ENCODE data around the gene SLC2A3.
"Not testable (repeated sequence)": the region's sequence is repeated elsewhere in the genome, so short reads cannot be mapped to it uniquely, and the experiment has no call there.

Gene SLC2A3

DNA sequence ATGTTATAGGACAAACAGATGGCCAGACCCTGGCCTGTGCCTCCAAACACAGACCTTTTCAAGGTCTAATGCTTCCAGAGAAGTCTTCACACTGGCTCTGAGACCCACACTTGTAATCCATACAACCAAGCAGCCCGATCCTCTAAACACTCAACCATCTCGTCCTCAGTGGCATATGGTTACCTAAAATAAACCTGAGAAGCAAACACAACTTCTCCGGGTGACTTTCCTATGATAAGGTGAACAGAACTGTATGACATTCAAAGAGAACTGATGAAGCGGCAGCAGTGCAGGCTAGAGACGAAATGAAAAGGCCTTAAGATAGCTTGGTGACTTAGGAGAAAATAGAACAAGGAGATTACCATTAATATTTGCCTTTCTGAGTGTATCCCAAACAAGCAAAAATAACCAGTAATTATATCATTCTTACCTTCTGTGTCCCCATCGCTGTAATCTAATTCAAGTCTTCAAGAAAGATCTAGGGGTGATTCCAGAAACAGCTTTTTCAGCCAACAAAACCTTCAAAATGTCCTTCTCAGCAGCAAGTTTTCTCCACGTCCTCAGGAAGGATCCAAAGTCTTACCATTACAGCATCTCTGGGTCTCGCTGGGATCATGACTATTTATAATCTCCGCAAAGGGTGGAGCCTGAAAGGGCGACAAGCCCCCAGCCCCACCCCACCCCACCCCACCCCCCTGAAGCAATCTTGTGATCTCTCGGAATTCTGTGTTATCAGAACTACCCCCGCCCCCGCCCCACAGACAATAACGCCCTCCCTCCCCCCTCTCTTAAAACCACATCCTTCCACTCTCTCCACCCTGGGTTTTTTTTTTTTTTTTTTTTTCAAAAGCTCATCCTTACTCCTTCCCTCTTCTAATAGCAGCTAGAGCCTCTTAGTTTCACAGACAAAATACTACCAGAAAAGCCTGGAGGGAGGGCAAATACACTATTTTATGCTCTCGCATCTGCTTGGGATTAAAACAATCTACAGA, at the start of gene SLC2A3:
Gene SLC2A3 (minus strand): TSS at position 598 of the 992 bp plus-strand sequence. CDS start 153 bp downstream, at position 445.
- peak within 1 kb of the TSS; percentile 67 for H3K4me3 ChIP-seq (replicated peaks; ENCODE audit: low read depth, low read length)
- peak; percentile 87 for DNase-seq (ENCODE audit: extremely low read depth, low read depth)
- TF ChIP-seq, protein P1, sequence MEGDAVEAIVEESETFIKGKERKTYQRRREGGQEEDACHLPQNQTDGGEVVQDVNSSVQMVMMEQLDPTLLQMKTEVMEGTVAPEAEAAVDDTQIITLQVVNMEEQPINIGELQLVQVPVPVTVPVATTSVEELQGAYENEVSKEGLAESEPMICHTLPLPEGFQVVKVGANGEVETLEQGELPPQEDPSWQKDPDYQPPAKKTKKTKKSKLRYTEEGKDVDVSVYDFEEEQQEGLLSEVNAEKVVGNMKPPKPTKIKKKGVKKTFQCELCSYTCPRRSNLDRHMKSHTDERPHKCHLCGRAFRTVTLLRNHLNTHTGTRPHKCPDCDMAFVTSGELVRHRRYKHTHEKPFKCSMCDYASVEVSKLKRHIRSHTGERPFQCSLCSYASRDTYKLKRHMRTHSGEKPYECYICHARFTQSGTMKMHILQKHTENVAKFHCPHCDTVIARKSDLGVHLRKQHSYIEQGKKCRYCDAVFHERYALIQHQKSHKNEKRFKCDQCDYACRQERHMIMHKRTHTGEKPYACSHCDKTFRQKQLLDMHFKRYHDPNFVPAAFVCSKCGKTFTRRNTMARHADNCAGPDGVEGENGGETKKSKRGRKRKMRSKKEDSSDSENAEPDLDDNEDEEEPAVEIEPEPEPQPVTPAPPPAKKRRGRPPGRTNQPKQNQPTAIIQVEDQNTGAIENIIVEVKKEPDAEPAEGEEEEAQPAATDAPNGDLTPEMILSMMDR (IDR thresholded peaks at IDR 0.05; ENCODE audit: low read depth, low read length, missing control alignments), result no peak

DNA sequence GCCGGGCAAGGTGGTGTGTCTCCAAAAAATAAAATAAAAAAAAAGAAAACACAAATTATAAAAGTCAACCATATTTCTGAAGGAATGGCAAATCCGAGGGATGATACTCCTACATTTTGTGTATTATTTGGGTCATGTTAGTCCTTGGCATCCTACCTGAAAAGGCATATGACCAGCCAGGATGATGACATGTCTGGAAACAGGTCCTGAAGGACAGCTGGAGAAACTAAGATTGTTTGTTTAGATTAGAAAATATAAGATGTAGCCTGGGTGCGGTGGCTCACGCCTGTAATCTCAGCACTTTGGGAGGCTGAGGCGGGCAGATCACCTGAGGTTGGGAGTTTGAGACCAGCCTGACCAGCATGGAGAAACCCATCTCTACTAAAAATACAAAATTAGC, 48.9 kb upstream of the SLC2A3 start:
- no peak for DNase-seq (ENCODE audit: extremely low read depth, low read depth)
- no peak overlapping the region for H3K4me3 ChIP-seq (replicated peaks; ENCODE audit: low read depth, low read length)
- TF ChIP-seq, protein P1 (IDR thresholded peaks at IDR 0.05; ENCODE audit: low read depth, low read length, missing control alignments), result no peak

DNA sequence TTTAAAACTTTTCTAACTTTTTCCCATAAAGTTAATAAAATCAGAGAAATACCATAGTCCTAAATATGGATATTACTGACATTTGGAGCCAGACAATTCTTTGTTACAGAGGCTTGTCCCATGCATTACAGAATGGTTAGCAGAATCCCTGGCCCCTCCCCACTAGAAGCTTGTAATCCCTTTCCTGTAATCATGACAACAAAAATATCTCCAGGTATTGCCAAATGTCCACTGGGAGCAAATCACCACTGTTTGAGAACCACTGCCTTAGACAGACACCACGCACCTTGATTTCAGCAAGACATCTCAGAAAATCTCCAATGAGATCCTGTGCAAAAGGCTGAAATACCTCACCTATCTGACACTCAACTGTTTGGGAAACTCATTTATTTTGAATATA, 47.5 kb upstream of the SLC2A3 start:
- H3K4me3 ChIP-seq (replicated peaks; ENCODE audit: low read depth, low read length); DNase-seq (ENCODE audit: extremely low read depth, low read depth): not testable (repeated sequence)

DNA sequence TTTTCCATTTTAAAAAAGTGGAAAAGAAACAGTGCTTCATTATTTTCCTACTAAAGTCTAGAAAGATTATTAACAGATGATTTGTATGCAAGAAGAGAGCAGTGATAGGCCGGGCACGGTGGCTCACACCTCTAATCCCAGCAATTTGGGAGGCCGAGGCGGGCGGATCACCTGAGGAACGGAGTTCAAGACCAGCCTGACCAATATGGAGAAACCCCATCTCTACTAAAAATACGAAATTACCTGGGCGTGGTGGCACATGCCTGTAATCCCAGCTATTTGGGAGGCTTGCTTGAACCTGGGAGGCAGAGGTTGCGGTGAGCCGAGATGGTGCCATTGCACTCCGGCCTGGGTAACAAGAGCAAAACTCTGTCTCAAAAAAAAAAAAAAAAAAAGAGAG, 47.0 kb upstream of the SLC2A3 start:
- not testable (repeated sequence) for DNase-seq (ENCODE audit: extremely low read depth, low read depth); H3K4me3 ChIP-seq (replicated peaks; ENCODE audit: low read depth, low read length)

DNA sequence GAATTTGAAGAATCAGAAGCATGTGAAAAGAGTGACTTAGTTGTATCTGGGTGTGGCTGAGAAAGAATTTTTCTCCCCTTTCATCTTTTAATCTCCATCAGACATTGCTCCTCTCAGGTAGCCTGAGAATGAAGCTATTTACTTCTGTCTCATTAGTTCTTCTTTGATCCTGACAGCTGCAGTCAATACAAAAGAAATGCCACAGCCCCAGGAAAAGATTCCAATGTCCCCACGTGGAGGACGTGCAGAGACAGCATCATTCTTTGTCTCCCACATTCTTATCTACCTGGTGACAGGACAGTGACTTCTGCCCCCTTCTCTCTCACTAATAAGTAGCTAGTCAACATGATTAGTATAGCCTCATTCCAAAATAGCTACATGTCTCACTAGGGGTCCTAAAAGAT, 46.3 kb upstream of the SLC2A3 start:
- not testable (repeated sequence) for H3K4me3 ChIP-seq (replicated peaks; ENCODE audit: low read depth, low read length); DNase-seq (ENCODE audit: extremely low read depth, low read depth)

DNA sequence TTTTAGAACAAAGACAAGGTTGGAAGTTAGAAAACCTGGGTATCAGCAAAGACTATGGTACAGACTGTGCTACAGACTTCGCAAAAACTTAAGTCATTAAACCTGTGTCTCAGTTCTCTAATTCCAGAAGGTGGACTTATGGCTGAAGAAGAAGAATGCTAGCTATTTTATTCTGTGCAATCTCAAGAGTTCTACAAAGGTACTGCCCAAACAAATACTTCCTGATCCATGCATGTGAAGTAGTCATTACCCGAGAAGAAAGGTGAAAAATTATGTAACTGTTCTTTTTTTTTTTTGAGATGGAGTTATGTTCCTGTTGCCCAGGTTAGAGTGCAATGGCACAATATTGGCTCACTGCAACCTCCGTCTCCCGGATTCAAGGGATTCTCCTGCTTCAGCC, 45.5 kb upstream of the SLC2A3 start:
- no peak overlapping the region for H3K4me3 ChIP-seq (replicated peaks; ENCODE audit: low read depth, low read length)
- no peak for DNase-seq (ENCODE audit: extremely low read depth, low read depth)
- TF ChIP-seq, protein P1 (IDR thresholded peaks at IDR 0.05; ENCODE audit: low read depth, low read length, missing control alignments), result no peak

DNA sequence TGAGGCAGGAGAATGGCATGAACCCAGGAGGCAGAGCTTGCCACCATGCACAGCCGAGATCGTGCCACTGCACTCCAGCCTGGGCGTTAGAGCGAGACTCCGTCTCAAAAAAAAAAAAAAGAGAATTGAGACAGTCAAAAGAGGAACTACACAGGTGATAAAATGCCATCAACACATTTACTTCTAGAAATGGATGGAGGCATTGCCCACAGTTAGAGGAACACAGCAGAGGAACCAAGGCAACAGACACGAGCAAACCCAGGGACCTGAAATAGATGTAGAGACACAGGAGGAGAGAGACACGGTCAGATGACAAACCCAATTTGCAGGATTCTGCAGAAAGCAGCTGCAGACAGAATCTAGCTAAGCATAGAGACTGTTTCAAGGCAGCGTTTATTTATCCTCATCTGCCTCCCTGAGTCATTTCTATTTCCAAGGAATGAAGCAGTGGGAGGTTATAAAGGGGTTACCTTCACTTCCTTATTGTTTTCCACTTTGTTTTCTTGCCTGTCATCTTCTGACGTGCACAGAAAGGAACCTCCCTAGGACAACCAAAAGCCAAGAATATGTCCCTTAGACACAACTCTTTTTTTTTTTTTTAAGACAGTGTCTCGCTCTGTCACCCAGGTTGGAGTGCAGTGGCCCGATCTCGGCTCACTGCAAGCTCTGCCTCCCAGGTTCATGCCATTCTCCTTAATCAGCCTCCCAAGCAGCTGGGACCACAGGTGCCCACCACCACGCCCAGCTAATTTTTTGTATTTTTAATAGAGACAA, 41.6 kb upstream of the SLC2A3 start:
- not testable (repeated sequence) for DNase-seq (ENCODE audit: extremely low read depth, low read depth); H3K4me3 ChIP-seq (replicated peaks; ENCODE audit: low read depth, low read length)

DNA sequence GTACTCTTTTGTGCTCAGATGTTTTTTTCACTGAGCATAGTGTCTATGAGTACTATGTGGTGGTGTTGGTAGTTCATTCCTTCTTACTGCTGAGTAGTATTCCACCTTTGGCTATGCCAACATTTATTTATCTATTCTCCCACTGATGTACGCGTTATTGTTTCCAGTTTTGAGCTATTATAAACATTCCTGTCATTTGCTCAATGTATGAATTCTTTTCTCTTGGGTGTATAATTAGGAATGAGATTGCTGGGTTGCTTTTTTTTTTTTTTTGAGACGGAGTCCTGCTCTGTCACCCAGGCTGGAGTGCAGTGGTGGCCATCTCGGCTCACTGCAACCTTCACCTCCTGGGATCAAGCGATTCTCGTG, 37.5 kb upstream of the SLC2A3 start:
- DNase-seq (ENCODE audit: extremely low read depth, low read depth), result no peak
- TF ChIP-seq, protein P1 (IDR thresholded peaks at IDR 0.05; ENCODE audit: low read depth, low read length, missing control alignments), result no peak
- H3K4me3 ChIP-seq (replicated peaks; ENCODE audit: low read depth, low read length), result no peak overlapping the region

Data from HFF-Myc (cell line).